Measurements from ENCODE around the gene GPAM.
A peak's percentile ranks its signal among the peaks of the same experiment; 100 is the strongest.
"Not testable (repeated sequence)": the region's sequence is repeated elsewhere in the genome, so short reads cannot be mapped to it uniquely, and the experiment has no call there.

GPAM gene, protein sequence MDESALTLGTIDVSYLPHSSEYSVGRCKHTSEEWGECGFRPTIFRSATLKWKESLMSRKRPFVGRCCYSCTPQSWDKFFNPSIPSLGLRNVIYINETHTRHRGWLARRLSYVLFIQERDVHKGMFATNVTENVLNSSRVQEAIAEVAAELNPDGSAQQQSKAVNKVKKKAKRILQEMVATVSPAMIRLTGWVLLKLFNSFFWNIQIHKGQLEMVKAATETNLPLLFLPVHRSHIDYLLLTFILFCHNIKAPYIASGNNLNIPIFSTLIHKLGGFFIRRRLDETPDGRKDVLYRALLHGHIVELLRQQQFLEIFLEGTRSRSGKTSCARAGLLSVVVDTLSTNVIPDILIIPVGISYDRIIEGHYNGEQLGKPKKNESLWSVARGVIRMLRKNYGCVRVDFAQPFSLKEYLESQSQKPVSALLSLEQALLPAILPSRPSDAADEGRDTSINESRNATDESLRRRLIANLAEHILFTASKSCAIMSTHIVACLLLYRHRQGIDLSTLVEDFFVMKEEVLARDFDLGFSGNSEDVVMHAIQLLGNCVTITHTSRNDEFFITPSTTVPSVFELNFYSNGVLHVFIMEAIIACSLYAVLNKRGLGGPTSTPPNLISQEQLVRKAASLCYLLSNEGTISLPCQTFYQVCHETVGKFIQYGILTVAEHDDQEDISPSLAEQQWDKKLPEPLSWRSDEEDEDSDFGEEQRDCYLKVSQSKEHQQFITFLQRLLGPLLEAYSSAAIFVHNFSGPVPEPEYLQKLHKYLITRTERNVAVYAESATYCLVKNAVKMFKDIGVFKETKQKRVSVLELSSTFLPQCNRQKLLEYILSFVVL

GRCh38 chr10:112183329-112184051 lies at the start of gene GPAM:
TSS of gene GPAM (minus strand) at chr10:112183765. CDS start at chr10:112181784, 1,981 bp downstream.
- DNase-seq (ENCODE audit: low read depth in 2 of 2): peak; percentile 99 to 100

DNA sequence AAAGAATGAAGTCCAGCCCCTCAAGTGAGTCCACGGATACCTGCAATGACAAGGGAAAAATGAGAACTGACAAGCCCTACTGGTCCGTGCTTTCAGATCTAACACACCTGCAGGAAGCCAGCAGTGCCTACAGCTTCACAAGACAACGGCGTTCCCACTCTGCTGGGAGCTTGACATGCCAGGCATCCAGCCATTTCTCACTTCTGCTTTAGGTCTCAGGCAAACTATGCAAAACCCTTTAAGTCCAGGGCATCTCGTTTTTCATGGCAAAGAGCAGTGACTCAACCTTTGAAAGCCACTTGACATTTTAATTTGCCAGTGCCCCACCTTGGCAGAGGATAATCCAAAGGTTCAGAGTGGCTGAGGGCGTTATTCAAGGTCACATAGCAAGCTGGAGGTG lies 49.1 kb upstream of the GPAM start:
- no peak for DNase-seq (ENCODE audit: low read depth in 2 of 2)

DNA sequence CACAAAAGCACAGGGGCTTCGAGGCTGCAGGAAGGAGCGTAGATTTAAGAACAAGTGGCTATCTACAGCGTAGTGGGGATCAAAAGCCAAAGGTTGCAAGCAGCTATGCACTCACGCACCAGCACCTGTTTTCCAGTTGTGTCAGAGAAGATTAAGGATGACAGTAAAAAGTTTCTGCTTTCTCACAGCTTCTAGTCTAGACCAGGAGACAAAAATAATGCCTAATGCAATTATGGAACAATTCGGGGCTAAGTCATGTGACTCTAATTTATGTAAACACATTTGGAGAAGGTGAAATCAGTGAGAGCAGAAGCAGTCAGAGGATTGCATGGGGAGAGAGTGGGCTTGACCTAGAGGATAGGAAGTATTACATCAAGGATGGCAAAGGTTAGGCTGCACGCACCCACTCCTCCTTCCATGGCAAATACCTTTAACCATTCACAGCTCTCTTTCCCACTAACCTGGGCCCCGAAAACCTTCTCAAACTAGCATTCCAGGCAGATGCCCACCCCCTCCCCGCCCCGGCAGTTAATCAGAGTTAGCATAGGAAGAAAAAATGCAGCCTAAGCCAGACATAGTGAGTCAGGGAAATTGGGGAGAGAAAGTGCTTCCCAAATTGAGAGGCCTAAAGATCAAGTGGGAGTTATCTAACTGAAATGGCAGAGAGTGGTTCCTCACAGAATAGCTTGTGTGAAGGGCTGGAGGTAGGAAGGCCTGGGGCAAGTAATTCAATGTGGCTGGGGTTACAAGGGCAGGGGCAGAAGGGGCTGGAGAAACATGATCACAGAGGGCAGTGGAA lies 48.2 kb upstream of the GPAM start:
- no peak for DNase-seq (ENCODE audit: low read depth in 2 of 2)

GRCh38 chr10:112230325-112230988 lies 46.9 kb upstream of the GPAM start:
- no peak for DNase-seq (ENCODE audit: low read depth in 2 of 2)

DNA sequence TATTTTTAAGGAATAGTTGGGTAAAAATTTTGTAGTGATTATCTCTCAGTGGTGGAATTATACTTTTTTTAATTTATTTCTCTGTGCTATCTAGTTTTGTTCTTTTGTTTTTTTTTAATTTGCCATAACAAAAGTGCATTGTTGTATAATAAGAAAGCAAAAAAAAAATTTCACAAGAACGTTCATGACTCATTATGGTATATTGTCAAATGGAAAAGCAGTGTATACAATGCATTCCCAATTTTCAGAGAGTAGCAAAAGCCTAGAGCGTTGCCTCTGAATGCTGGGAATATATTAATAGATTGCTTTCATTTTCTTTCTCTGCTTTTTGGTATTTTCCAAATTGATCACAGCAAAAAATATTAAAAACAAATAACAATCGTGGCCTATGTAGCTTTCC lies 46.3 kb upstream of the GPAM start:
- DNase-seq (ENCODE audit: low read depth in 2 of 2): no peak

GRCh38 chr10:112229096-112229495 lies 45.5 kb upstream of the GPAM start:
- no peak for DNase-seq (ENCODE audit: low read depth in 2 of 2)

GRCh38 chr10:112228366-112229088 lies 45.0 kb upstream of the GPAM start:
- not testable (repeated sequence) for DNase-seq (ENCODE audit: low read depth in 2 of 2)

GRCh38 chr10:112227331-112227987 lies 43.9 kb upstream of the GPAM start:
- DNase-seq (ENCODE audit: low read depth in 2 of 2): no peak

DNA sequence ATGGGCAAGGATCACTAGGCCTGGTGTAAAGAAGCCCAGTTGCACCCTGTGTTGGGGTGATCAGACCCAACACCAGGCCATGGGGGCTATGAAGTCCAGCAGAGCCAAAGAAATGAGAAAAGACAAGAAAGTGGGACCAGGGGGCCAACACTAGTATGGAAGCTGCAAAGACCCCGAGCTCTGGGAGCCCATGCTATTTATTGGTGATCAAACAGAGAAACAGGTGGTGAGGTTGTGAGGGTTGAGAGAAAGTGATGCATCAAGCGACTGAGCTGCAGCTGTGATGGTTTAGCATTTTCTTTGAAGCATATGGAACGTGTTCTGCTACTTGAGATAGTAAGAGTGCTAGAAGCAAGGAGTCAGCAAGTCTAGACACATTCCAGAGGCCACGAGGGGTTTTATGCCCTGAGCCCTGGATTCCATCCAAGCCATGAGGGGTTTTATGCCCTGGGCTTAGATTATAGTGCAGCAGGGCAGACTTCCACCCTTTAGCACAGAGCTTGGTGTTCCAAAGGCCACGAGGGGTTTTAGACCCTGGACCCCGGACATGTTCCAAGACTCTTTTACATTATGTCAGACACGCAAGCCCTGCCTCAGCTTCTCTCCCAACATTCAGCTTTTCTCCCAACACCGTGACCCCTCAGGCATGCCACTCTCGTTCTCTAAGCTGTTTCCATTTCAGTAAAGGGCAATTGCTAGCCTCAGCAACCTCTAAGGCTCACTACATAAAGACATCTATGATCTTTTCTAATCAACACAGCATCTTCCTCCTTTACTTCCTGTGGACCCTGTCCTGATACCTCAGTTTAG lies 43.1 kb upstream of the GPAM start:
- DNase-seq (ENCODE audit: low read depth in 2 of 2): no peak

DNA sequence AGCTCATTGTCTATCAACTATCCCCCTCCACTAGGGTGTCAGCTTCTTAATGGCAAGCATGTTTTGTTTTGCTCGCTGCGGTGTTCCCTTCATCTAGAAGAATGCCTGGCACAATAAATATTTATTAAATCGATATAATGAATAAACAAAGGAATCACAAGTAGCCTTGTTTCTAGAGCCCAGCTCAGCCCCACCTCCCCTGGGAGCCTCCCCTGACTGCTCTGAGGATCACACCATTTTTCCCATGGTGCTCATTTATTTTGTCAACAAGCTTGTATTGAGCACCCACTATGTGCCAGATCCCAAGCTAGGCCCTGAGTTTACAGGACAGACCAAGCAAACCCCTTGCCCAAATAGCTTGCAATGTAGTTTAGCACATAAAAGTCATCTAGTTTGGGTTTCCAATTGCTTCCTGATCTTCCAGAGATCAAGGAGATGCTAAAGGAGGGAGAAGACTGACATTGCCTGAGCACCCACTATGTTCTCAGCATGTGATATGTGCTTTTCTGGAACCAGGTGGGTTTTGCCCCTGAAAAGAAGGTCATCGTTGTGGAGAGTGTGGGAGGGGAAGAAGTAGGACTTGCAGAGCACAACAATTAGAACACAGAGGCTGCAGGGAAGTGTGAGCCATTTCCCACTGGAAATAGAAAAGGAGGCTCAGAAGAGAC lies 42.3 kb upstream of the GPAM start:
- DNase-seq (ENCODE audit: low read depth in 2 of 2): no peak

- no peak for DNase-seq (ENCODE audit: low read depth in 2 of 2)
Observed at GRCh38 chr10:112224933-112225529, 41.5 kb upstream of the GPAM start.

DNA sequence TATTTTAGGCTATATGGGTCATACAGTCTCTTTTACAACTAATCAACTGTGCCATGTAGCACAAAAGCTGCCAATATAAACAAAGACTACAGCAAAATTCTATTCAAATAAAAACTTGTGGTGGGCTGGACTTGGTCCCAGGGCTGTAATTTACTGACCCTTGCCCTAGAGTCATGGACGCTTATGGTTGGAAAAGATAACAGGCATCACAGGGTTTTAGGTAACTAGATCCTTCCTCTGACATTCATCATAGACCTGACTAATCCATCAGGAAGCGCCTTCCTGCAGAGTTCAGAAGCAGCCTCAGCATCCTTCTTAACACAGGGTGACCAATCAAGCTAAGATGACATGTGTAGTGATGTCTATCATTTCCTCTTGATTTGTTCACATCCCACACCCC lies 40.2 kb upstream of the GPAM start:
- DNase-seq (ENCODE audit: low read depth in 2 of 2): no peak

DNA sequence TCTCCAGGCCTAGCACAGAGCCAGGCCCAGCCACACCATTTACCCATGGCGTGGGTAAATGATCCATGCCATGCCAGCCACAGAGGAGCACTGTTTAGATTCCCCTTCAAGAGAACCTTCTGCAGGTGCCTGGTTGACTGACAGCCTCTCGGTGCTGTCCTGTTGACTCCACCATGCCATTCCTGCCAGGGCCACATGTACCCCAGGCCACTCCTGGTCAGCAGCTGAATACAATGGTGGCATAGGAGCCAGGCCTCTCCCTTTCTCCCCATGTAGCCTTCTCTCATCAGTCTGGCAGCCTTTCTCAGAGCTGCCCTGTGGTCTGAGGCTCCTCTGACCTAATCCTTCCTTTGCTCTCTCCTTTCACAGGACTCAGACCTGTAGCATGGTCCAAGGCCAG lies 39.2 kb upstream of the GPAM start:
- no peak for DNase-seq (ENCODE audit: low read depth in 2 of 2)

DNA sequence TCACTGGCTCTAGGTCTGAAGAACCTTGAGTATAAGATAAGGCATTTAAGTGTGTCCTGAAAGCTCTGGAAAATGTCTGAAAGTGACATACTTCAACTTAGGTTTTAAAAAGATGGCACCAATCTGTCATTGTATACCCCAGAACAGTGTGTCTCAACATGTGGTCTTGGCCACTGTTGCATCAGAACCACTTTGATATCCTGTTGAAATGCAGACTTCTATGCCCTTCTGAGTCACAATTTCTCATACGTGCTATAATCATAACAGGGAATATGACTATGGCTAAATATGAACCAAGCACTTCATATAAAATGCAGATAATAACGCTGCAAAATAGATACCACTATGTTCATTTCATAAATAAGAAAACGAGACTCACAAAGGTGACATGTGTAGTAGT lies 38.0 kb upstream of the GPAM start:
- DNase-seq (ENCODE audit: low read depth in 2 of 2): no peak

DNA sequence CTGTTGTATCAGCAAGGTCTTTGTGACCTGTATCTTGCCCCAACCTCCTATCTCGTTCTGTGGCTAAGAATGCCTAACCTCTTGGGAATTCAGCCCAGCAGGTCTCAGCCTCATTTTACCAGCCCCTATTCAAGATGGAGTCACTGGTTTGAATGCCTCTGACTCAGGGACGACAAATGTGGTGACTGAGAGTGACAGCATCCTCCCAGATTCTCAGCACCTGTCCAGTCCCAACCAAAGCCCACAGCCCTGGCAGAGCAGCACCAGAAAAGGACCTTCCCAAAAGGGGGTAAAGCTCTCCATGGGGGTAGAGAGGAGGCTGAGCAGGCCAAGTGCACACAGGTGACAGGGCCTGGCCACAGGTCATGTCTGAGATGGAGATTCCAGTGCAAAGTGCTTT lies 35.4 kb upstream of the GPAM start:
- DNase-seq (ENCODE audit: low read depth in 2 of 2): no peak

DNA sequence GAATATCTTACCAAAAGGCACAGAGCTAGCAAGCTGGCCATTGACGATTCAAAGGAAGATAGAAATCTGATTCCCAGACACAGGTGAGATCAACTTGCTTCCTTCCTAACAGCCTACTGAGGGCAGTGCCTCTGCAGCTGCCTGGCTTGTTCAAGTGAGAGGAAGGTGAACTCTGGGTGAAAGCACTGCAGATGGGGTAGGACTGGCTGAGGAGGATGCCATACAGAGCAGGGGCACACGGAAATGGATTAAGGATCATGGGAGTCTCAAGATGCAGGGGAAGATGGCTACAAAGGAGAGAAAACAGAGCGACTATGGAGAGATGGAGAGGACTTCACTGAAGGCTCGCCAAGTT lies 34.4 kb upstream of the GPAM start:
- DNase-seq (ENCODE audit: low read depth in 2 of 2): no peak

DNA sequence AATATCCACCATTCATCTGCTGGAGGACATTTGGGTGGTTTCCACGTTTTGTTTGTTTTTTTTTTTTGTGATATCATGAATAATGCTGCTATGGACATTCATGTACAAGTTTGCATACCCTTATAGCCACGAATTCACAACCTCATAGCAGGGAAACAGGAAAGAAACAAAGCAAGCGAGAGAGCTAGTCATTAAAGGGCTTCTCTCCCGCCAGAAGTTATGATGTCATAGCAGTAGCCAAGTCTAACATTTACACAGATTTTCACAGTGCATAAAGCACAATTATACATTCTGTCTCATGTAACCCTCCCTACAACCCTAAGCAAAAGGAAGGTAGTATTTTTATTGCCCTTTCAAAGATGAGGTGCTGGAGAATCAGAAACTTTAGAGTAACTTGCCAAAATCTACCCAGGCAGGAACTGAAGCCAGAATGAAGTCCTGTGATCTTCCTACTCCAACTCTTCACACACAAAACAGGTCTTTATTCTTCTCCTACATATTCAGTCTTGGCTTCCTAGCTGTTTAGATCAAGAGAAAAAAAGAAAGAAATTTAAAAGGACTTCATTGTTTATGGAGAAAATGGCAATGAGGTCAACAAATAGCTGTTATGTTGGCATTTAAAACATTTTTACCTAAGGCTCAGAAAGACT lies 33.9 kb upstream of the GPAM start:
- no peak for DNase-seq (ENCODE audit: low read depth in 2 of 2)

DNA sequence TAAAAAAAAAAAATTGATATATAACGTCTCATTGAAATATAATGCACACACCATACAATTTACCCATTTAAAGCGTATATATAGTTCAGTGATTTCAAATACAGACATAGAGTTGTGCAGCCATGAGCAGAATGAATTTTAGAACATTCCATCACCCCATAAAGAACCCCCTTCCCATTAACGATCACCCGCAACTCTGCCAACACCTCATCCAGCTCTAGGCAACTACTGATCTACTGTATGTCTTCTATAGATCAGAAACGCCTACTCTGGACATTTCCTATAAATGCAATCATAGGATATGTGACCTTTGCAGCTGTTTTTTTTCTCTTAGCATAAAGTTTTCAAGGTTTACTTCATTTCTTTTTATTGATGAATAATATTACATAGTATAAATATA lies 33.4 kb upstream of the GPAM start:
- DNase-seq (ENCODE audit: low read depth in 2 of 2): no peak

All from stimulated activated CD8-positive, alpha-beta memory T cell treated with anti-CD3 and anti-CD28 coated beads, Interleukin-7, amount 100 ng/mL, for 1 hour (primary cell).